SK-MEL-5 (cell line): ENCODE measurements around the gene PAPSS2. TPM values are rescaled to one million over a fixed set of nuclear protein-coding genes. Genes with fewer than 3 reads are reported as not detected.

Experiments used
- DNase-seq: peaks from one replicate; pipeline ENCODE4 v3.0.0-alpha.2; 2016; ENCODE audit warnings: low read depth, low spot score
- in situ Hi-C: cut with HindIII; loops from 2 replicates; pipeline ENCODE4 v1.10.0; 2016; ENCODE audit warnings: low sequenced_read_pairs, high pct_unique_total_duplicates, low pct_unique_long_range_greater_than_20kb
- total RNA-seq: library from RNA; depleted of rRNA; stranded (reverse); fragments of >200 nt; shearing (Covaris generic); gene quantifications from 2 replicates; pipeline ENCODE4 v1.2.3, GENCODE V29; 2014

The PAPSS2 gene
- total RNA-seq, 1 experiment from 2014 or later = 69.3 TPM

GRCh38 chr10:87660484-87661133 lies 931 bp downstream of the PAPSS2 start:
- peak; percentile 67 for DNase-seq
- in situ Hi-C loops = no loop called here

GRCh38 chr10:87661861-87662785 lies 2.4 kb downstream of the PAPSS2 start:
- DNase-seq = no peak
- in situ Hi-C loops = no loop called here

GRCh38 chr10:87664276-87664701 lies 4.6 kb downstream of the PAPSS2 start:
- no peak for DNase-seq
- in situ Hi-C loops = no loop called here

GRCh38 chr10:87667493-87667892 lies 7.8 kb downstream of the PAPSS2 start:
- in situ Hi-C loops = no loop called here
- DNase-seq = no peak

GRCh38 chr10:87668324-87669074 lies 8.8 kb downstream of the PAPSS2 start:
- DNase-seq = no peak
- in situ Hi-C loops = no loop called here

- in situ Hi-C loops = no loop called here
- DNase-seq = no peak
Observed at GRCh38 chr10:87669752-87670151, 10.1 kb downstream of the PAPSS2 start.

GRCh38 chr10:87670586-87670985 lies 10.9 kb downstream of the PAPSS2 start:
- peak; percentile 10 for DNase-seq
- in situ Hi-C loops = no loop called here

GRCh38 chr10:87671139-87671815 lies 11.6 kb downstream of the PAPSS2 start:
- in situ Hi-C loops = no loop called here
- DNase-seq = peak; percentile 97

- in situ Hi-C loops = no loop called here
- no peak for DNase-seq
Observed at GRCh38 chr10:87672551-87672950, 12.9 kb downstream of the PAPSS2 start.

- no peak for DNase-seq
- in situ Hi-C loops = no loop called here
Observed at GRCh38 chr10:87674943-87675342, 15.3 kb downstream of the PAPSS2 start.

- in situ Hi-C loops = no loop called here
- DNase-seq = no peak
Observed at GRCh38 chr10:87675396-87676376, 16.0 kb downstream of the PAPSS2 start.

- in situ Hi-C loops = no loop called here
- DNase-seq = no peak
Observed at GRCh38 chr10:87677595-87677994, 17.9 kb downstream of the PAPSS2 start.

- in situ Hi-C loops = no loop called here
Observed at GRCh38 chr10:87678302-87678701, 18.6 kb downstream of the PAPSS2 start.

GRCh38 chr10:87683356-87683755 lies 23.7 kb downstream of the PAPSS2 start:
- DNase-seq = no peak
- in situ Hi-C loops = no loop called here

More at GRCh38 chr10:87678302-87678701, 18.6 kb downstream of the PAPSS2 start:
- no peak for DNase-seq

- in situ Hi-C loops = no loop called here
- no peak for DNase-seq
Observed at GRCh38 chr10:87684001-87684638, 24.4 kb downstream of the PAPSS2 start.
